HG02610 (cell line): Measurements from ENCODE around the gene TANGO6.

ENCODE experiments used
- ATAC-seq: cut with Tn5 transposase; IDR thresholded peaks from one replicate; pipeline ENCODE4 v1.9.1; 2021; ENCODE audit warnings: mild to moderate bottlenecking, moderate library complexity; ENCODE audit not compliant: unreplicated experiment

The TANGO6 gene

GRCh38 chr16:69133373-69133954, 290.1 kb downstream of the TANGO6 start:
- no peak for ATAC-seq
